CD4-positive, CD25-positive, alpha-beta regulatory T cell (primary cell): ENCODE results near the gene GAA. TPM values are rescaled to one million over a fixed set of nuclear protein-coding genes. Genes with fewer than 3 reads are reported as not detected.

ENCODE experiments used
- ATAC-seq, 2 donors: fragments of 150-1000 bp; cut with Tn5 transposase; one replicate each; pipeline ENCODE4 v1.10.0; 2021; ENCODE audit warnings: low read depth in 2 of 2, moderate number of reproducible peaks in 2 of 2, moderate library complexity in 1 of 2
- DNase-seq, 3 donors: peaks; one replicate each; pipeline versions ENCODE4 v3.0.0 to v3.0.0-alpha.2; 2012 to 2022; ENCODE audit warnings: mixed read lengths in 1 of 3
- H3K27ac ChIP-seq: one replicate; pipeline ENCODE4 v1.7.0; 2013; ENCODE audit warnings: mild to moderate bottlenecking, low read length; ENCODE audit not compliant: insufficient read depth, poor library complexity, severe bottlenecking
- H3K27me3 ChIP-seq: one replicate; pipeline ENCODE4 v1.7.0; 2013; ENCODE audit warnings: low read length; ENCODE audit not compliant: control insufficient read depth, insufficient read depth
- H3K36me3 ChIP-seq: one replicate; pipeline ENCODE4 v1.7.0; 2013; ENCODE audit warnings: mild to moderate bottlenecking, low read length, moderate library complexity; ENCODE audit not compliant: control insufficient read depth, insufficient read depth
- H3K4me1 ChIP-seq: 2 replicates; pipeline ENCODE4 v1.7.0; 2013; ENCODE audit warnings: mild to moderate bottlenecking, low read length; ENCODE audit not compliant: insufficient read depth, control insufficient read depth, poor library complexity, severe bottlenecking
- H3K4me3 ChIP-seq: one replicate; pipeline ENCODE4 v1.7.0; 2013; ENCODE audit warnings: low read depth, mild to moderate bottlenecking, low read length, moderate library complexity
- H3K9me3 ChIP-seq, 2 experiments: 1 replicate in 1 of 2; 2 replicates in 1 of 2; pipeline ENCODE4 v1.7.0; 2013; ENCODE audit warnings: low read length in 2 of 2, mild to moderate bottlenecking in 1 of 2, moderate library complexity in 1 of 2; ENCODE audit not compliant: control insufficient read depth in 2 of 2
- H3K27ac Mint-ChIP-seq, 3 donors: one replicate each; pipeline ENCODE4 v1.8.0; 2020 to 2022; ENCODE audit warnings: mild to moderate bottlenecking in 3 of 3, mixed read lengths in 3 of 3, moderate library complexity in 2 of 3
- H3K27me3 Mint-ChIP-seq: one replicate; pipeline ENCODE4 v1.8.0; 2022; ENCODE audit warnings: mild to moderate bottlenecking, mixed read lengths
- H3K36me3 Mint-ChIP-seq: one replicate; pipeline ENCODE4 v1.8.0; 2020; ENCODE audit warnings: mixed read lengths
- H3K4me1 Mint-ChIP-seq, 4 donors: one replicate each; pipeline ENCODE4 v1.8.0; 2020 to 2022; ENCODE audit warnings: mixed read lengths in 4 of 4, mild to moderate bottlenecking in 1 of 4
- H3K4me3 Mint-ChIP-seq, 4 donors: one replicate each; pipeline ENCODE4 v1.8.0; 2020 to 2022; ENCODE audit warnings: mild to moderate bottlenecking in 4 of 4, mixed read lengths in 4 of 4, moderate library complexity in 3 of 4
- H3K9me3 Mint-ChIP-seq, 7 donors: one replicate each; pipeline ENCODE4 v1.8.0; 2020 to 2022; ENCODE audit warnings: mixed read lengths in 7 of 7, mild to moderate bottlenecking in 3 of 7, moderate library complexity in 2 of 7
- polyA plus RNA-seq, 4 donors: library from polyadenylated mRNA; unstranded; fragments of 300-500 nt; fragmentation: Illumina TruSeq; gene quantifications; one replicate each; pipeline ENCODE4 v1.2.3, GENCODE V29; 2021
- total RNA-seq: library from RNA; stranded (reverse); gene quantifications from one replicate; pipeline ENCODE4 v1.2.3, GENCODE V29; 2022

The GAA gene
- total and polyA plus RNA-seq, 5 donors from 2014 or later, result 9.8 to 22.0 (median 11.6) TPM

DNA sequence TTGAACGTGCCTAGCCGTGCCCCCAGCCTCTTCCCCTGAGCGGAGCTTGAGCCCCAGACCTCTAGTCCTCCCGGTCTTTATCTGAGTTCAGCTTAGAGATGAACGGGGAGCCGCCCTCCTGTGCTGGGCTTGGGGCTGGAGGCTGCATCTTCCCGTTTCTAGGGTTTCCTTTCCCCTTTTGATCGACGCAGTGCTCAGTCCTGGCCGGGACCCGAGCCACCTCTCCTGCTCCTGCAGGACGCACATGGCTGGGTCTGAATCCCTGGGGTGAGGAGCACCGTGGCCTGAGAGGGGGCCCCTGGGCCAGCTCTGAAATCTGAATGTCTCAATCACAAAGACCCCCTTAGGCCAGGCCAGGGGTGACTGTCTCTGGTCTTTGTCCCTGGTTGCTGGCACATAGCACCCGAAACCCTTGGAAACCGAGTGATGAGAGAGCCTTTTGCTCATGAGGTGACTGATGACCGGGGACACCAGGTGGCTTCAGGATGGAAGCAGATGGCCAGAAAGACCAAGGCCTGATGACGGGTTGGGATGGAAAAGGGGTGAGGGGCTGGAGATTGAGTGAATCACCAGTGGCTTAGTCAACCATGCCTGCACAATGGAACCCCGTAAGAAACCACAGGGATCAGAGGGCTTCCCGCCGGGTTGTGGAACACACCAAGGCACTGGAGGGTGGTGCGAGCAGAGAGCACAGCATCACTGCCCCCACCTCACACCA, 724 bp downstream of the GAA start:
- Histone ChIP-seq H3K4me1 (peaks cover 19% of the 10 kb centered on the region), H3K36me3 (no peaks in the 10 kb centered on the region), H3K9me3 (no peaks in the 10 kb centered on the region), H3K27ac (peak overlapping the region; percentile 60), H3K27me3 (no peaks in the 10 kb centered on the region), H3K4me3 (peak overlapping the region; percentile 51)
- DNase-seq (no peak), ATAC-seq (peak in 1 of 2 donors; percentile 5)
- Mint-ChIP-seq H3K36me3 (no peaks in the 10 kb centered on the region), H3K27me3 (peaks cover 24% of the 10 kb centered on the region), H3K4me1 (peaks cover 8 to 32% (median 17%) of the 10 kb centered on the region in 4 donors), H3K9me3 (peaks cover 0 to 5% (median 0%) of the 10 kb centered on the region in 7 donors), H3K27ac (peak overlapping the region; percentile 49 to 93 (median 92)), H3K4me3 (peak overlapping the region; percentile 87 to 93 (median 92))

- no peak for ATAC-seq
- H3K27ac Mint-ChIP-seq, result peak overlapping the region in 2 of 3 donors; percentile 49 to 93
- DNase-seq, result no peak
Measured at GRCh38 chr17:80102664-80103448, 1.5 kb downstream of the GAA start.

GRCh38 chr17:80103449-80104085, 2.2 kb downstream of the GAA start:
- no peak overlapping the region for H3K4me3 ChIP-seq
- peak overlapping the region; percentile 79 to 93 (median 86) for H3K4me3 Mint-ChIP-seq
- H3K27me3 ChIP-seq, result no peaks in the 10 kb centered on the region
- ATAC-seq (no peak), DNase-seq (no peak)
- no peaks in the 10 kb centered on the region for H3K36me3 Mint-ChIP-seq
- peaks cover 8 to 29% (median 17%) of the 10 kb centered on the region in 4 donors for H3K4me1 Mint-ChIP-seq
- H3K4me1 ChIP-seq, result peaks cover 19% of the 10 kb centered on the region
- peak overlapping the region in 1 of 3 donors; percentile 43 for H3K27ac Mint-ChIP-seq
- H3K36me3 ChIP-seq, result no peaks in the 10 kb centered on the region
- no peaks in the 10 kb centered on the region for H3K9me3 ChIP-seq
- H3K27ac ChIP-seq, result no peak overlapping the region
- H3K9me3 Mint-ChIP-seq, result peaks cover 0 to 2% (median 0%) of the 10 kb centered on the region in 7 donors
- H3K27me3 Mint-ChIP-seq, result peaks cover 11% of the 10 kb centered on the region

More at GRCh38 chr17:80102664-80103448, 1.5 kb downstream of the GAA start:
- no peaks in the 10 kb centered on the region for H3K9me3 ChIP-seq
- H3K36me3 ChIP-seq, result no peaks in the 10 kb centered on the region
- H3K4me3 Mint-ChIP-seq, result peak overlapping the region; percentile 87 to 93 (median 90)
- H3K4me3 ChIP-seq, result no peak overlapping the region
- peaks cover 19% of the 10 kb centered on the region for H3K4me1 ChIP-seq
- no peak overlapping the region for H3K27ac ChIP-seq
- H3K27me3 Mint-ChIP-seq, result peaks cover 17% of the 10 kb centered on the region
- peaks cover 8 to 29% (median 17%) of the 10 kb centered on the region in 4 donors for H3K4me1 Mint-ChIP-seq
- peaks cover 0 to 5% (median 0%) of the 10 kb centered on the region in 7 donors for H3K9me3 Mint-ChIP-seq
- no peaks in the 10 kb centered on the region for H3K36me3 Mint-ChIP-seq
- H3K27me3 ChIP-seq, result no peaks in the 10 kb centered on the region

GRCh38 chr17:80104321-80104955, 3.1 kb downstream of the GAA start:
- H3K36me3 ChIP-seq, result no peaks in the 10 kb centered on the region
- H3K27ac ChIP-seq, result no peak overlapping the region
- H3K4me3 ChIP-seq, result no peak overlapping the region
- Mint-ChIP-seq H3K4me3 (peak overlapping the region in 2 of 4 donors; percentile 27 to 92), H3K27ac (no peak overlapping the region), H3K36me3 (no peaks in the 10 kb centered on the region), H3K27me3 (peaks cover 11% of the 10 kb centered on the region), H3K9me3 (peaks cover 0 to 2% (median 0%) of the 10 kb centered on the region in 7 donors), H3K4me1 (peaks cover 8 to 29% (median 17%) of the 10 kb centered on the region in 4 donors)
- no peak for ATAC-seq
- H3K27me3 ChIP-seq, result no peaks in the 10 kb centered on the region
- H3K9me3 ChIP-seq, result no peaks in the 10 kb centered on the region
- no peak for DNase-seq
- H3K4me1 ChIP-seq, result peaks cover 19% of the 10 kb centered on the region

DNA sequence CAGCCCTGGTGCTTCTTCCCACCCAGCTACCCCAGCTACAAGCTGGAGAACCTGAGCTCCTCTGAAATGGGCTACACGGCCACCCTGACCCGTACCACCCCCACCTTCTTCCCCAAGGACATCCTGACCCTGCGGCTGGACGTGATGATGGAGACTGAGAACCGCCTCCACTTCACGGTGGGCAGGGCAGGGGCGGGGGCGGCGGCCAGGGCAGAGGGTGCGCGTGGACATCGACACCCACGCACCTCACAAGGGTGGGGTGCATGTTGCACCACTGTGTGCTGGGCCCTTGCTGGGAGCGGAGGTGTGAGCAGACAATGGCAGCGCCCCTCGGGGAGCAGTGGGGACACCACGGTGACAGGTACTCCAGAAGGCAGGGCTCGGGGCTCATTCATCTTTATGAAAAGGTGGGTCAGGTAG, 3.6 kb downstream of the GAA start:
- Mint-ChIP-seq H3K9me3 (peaks cover 0 to 2% (median 0%) of the 10 kb centered on the region in 7 donors), H3K4me1 (peaks cover 8 to 28% (median 17%) of the 10 kb centered on the region in 4 donors), H3K27ac (no peak overlapping the region), H3K4me3 (peak overlapping the region in 1 of 4 donors; percentile 29), H3K36me3 (no peaks in the 10 kb centered on the region), H3K27me3 (peaks cover 11% of the 10 kb centered on the region)
- Histone ChIP-seq H3K9me3 (no peaks in the 10 kb centered on the region), H3K27me3 (no peaks in the 10 kb centered on the region), H3K36me3 (no peaks in the 10 kb centered on the region), H3K27ac (no peak overlapping the region), H3K4me1 (peaks cover 19% of the 10 kb centered on the region), H3K4me3 (no peak overlapping the region)
- ATAC-seq, result no peak
- DNase-seq, result no peak

DNA sequence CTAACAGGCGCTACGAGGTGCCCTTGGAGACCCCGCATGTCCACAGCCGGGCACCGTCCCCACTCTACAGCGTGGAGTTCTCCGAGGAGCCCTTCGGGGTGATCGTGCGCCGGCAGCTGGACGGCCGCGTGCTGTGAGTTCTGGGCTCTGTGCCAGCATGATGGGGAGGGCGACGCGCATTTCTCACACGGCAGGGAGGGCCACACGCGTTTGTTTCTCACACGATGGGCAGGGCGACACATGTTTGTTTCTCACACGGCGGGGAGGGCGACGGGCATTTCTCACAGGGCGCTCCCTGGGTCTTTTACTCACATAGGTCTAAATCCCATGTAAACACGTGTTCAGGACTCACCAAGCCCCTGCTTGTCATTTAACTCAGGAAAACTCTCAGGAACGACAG, 4.4 kb downstream of the GAA start:
- Histone ChIP-seq H3K36me3 (no peaks in the 10 kb centered on the region), H3K27me3 (no peaks in the 10 kb centered on the region), H3K9me3 (no peaks in the 10 kb centered on the region), H3K4me1 (peaks cover 11% of the 10 kb centered on the region), H3K4me3 (no peak overlapping the region), H3K27ac (no peak overlapping the region)
- ATAC-seq (no peak), DNase-seq (no peak)
- Mint-ChIP-seq H3K9me3 (peaks cover 0 to 2% (median 0%) of the 10 kb centered on the region in 7 donors), H3K4me3 (no peak overlapping the region), H3K27me3 (peaks cover 6% of the 10 kb centered on the region), H3K27ac (no peak overlapping the region), H3K4me1 (peaks cover 2 to 21% (median 11%) of the 10 kb centered on the region in 4 donors), H3K36me3 (no peaks in the 10 kb centered on the region)

GRCh38 chr17:80106176-80106575, 4.8 kb downstream of the GAA start:
- no peak overlapping the region for H3K4me3 ChIP-seq
- H3K9me3 ChIP-seq, result no peaks in the 10 kb centered on the region
- H3K9me3 Mint-ChIP-seq, result peaks cover 0 to 2% (median 0%) of the 10 kb centered on the region in 7 donors
- H3K27ac Mint-ChIP-seq, result no peak overlapping the region
- no peak overlapping the region for H3K4me3 Mint-ChIP-seq
- ATAC-seq, result no peak
- H3K27ac ChIP-seq, result no peak overlapping the region
- no peak for DNase-seq
- peaks cover 0 to 18% (median 9%) of the 10 kb centered on the region in 4 donors for H3K4me1 Mint-ChIP-seq
- H3K27me3 ChIP-seq, result no peaks in the 10 kb centered on the region
- H3K4me1 ChIP-seq, result peaks cover 7% of the 10 kb centered on the region
- no peaks in the 10 kb centered on the region for H3K36me3 ChIP-seq
- H3K36me3 Mint-ChIP-seq, result no peaks in the 10 kb centered on the region
- peaks cover 6% of the 10 kb centered on the region for H3K27me3 Mint-ChIP-seq
